ENCODE measurements around the gene LPAR4.

GRCh38 chrX:78759081-78759480 lies 11.6 kb downstream of the LPAR4 start:
- no peak for TF ChIP-seq EP300 (IDR thresholded peaks at IDR 0.05)
- no peak for TF ChIP-seq CTCF (IDR thresholded peaks at IDR 0.05)
